HepG2 (cell line): ENCODE measurements around the gene PSEN1. TPM values are rescaled to one million over a fixed set of nuclear protein-coding genes. Genes with fewer than 3 reads are reported as not detected.

Experiments used
- AGO2 ChIP-seq: fragments of 200-400 bp; formaldehyde crosslinking; optimal IDR thresholded peaks from 2 replicates; pipeline ENCODE3; 2017; ENCODE audit warnings: mild to moderate bottlenecking, low read depth, low read length, moderate library complexity
- FOXO1 ChIP-seq: sonication (generic); formaldehyde crosslinking; IDR thresholded peaks from 2 replicates; pipeline ENCODE4 v1.4.0; 2020; ENCODE audit warnings: missing genetic modification reagents
- IKZF1 ChIP-seq: fragments of 450-650 bp; IDR thresholded peaks from 2 replicates; pipeline ENCODE4 v1.7.1; 2016
- NFATC3 ChIP-seq: sonication (generic); formaldehyde crosslinking; IDR thresholded peaks from 2 replicates; pipeline ENCODE4 v1.5.1; 2020; ENCODE audit warnings: mild to moderate bottlenecking, missing genetic modification reagents
- NFKB2 ChIP-seq: sonication (generic); formaldehyde crosslinking; IDR thresholded peaks from 2 replicates; pipeline ENCODE4 v1.4.0; 2020; ENCODE audit warnings: missing genetic modification reagents, borderline replicate concordance
- POLR2A ChIP-seq, 2 experiments: IDR thresholded peaks; 2 replicates each; pipeline ENCODE4 v1.6.1; 2011; ENCODE audit warnings: low read depth in 2 of 2, low read length in 2 of 2, mild to moderate bottlenecking in 1 of 2, moderate library complexity in 1 of 2; ENCODE audit not compliant: insufficient read depth in 1 of 2
- ZBTB49 ChIP-seq: sonication (generic); formaldehyde crosslinking; IDR thresholded peaks from 2 replicates; pipeline ENCODE4 v1.4.0; 2020; ENCODE audit warnings: missing genetic modification reagents, borderline replicate concordance
- ZFAT ChIP-seq: sonication (generic); formaldehyde crosslinking; conservative IDR thresholded peaks from 2 replicates; pipeline ENCODE4 v1.8.1; 2023; ENCODE audit warnings: missing genetic modification reagents, inconsistent platforms
- ZKSCAN1 ChIP-seq: fragments of 150-350 bp; IDR thresholded peaks from 2 replicates; pipeline ENCODE4 v1.6.1; 2014; ENCODE audit warnings: low read length
- ZNF263 ChIP-seq: sonication (generic); formaldehyde crosslinking; IDR thresholded peaks from 2 replicates; pipeline ENCODE4 v1.4.0; 2020; ENCODE audit warnings: missing genetic modification reagents
- polyA plus RNA-seq, 8 experiments: library from polyadenylated mRNA; depleted of rRNA in 3 of 8; stranded (reverse) in 7 of 8; unstranded in 1 of 8; fragments of >200 nt; fragmentation: Illumina TruSeq in 4 of 8; extraction: Trizol in 4 of 8; gene quantifications; 2 replicates each; pipeline versions ENCODE4 v1.2.1 to v1.2.3, GENCODE V29; 2011 to 2016; ENCODE audit warnings: low read depth in 4 of 8, missing spikeins in 1 of 8, mixed read lengths in 1 of 8; ENCODE audit not compliant: insufficient read depth in 1 of 8
- small RNA-seq, 3 experiments: library from RNA; depleted of rRNA; stranded (forward); fragments of <200 nt; gene quantifications; one replicate each; pipeline ENCODE3, GENCODE V24; 2012; ENCODE audit warnings: low read depth in 2 of 3, low replicate concordance in 1 of 3; ENCODE audit not compliant: insufficient read length in 3 of 3, insufficient read depth in 2 of 3
- total RNA-seq, 5 experiments: library from RNA; depleted of rRNA; stranded (reverse); fragments of >200 nt; fragmentation: Illumina TruSeq; extraction: Trizol; gene quantifications; 2 replicates each; pipeline ENCODE4 v1.2.3, GENCODE V29; 2016; ENCODE audit warnings: low read depth in 1 of 5
- TF ChIP-seq, protein P1 (sequence below): sonication (generic); formaldehyde crosslinking; IDR thresholded peaks from 2 replicates; pipeline ENCODE4 v1.8.1; 2022; ENCODE audit warnings: mild to moderate bottlenecking, missing genetic modification reagents

The PSEN1 gene
- total and polyA plus RNA-seq, 2 of the 13 experiments (the other 11 are each of a cell fraction or from before 2014, with no cell fraction given): 12.5 to 26.6 TPM

DNA sequence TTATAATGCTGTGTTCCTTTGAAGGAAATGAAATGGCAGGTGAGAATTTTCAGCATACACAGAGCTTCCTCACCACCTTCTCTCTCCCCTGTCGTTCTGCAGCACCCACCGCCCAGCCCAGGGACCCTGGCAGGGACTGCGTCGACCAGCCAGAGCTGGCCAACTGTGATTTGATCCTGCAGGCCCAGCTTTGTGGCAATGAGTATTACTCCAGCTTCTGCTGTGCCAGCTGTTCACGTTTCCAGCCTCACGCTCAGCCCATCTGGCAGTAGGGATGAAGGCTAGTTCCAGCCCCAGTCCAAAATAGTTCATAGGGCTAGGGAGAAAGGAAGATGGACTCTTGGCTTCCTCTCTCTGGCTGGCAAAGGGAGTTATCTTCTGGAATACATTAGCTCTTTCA lies 136.1 kb downstream of the PSEN1 start (continued):
- TF ChIP-seq ZBTB49 (CRISPR knock-in tag) (no peak), ZKSCAN1 (no peak), NFKB2 (CRISPR knock-in tag) (no peak), POLR2A (IDR thresholded peaks at IDR 0.05; ENCODE audit: insufficient read depth in 1 of 2, low read depth in 2 of 2, low read length in 2 of 2) (no peak), FOXO1 (no peak), IKZF1 (no peak), ZFAT (CRISPR knock-in tag) (no peak), NFATC3 (no peak), ZNF263 (CRISPR knock-in tag) (no peak), AGO2 (no peak)
- TF ChIP-seq, protein P1, sequence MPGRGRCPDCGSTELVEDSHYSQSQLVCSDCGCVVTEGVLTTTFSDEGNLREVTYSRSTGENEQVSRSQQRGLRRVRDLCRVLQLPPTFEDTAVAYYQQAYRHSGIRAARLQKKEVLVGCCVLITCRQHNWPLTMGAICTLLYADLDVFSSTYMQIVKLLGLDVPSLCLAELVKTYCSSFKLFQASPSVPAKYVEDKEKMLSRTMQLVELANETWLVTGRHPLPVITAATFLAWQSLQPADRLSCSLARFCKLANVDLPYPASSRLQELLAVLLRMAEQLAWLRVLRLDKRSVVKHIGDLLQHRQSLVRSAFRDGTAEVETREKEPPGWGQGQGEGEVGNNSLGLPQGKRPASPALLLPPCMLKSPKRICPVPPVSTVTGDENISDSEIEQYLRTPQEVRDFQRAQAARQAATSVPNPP (CRISPR knock-in tag): no peak

Small RNAs within 50 kb of the gene (small RNA-seq; reads per million reads assigned to genes)
- gene AC004858.1 (0 reads per million in 3 experiments), gene RNU6-419P (0 reads per million in 3 experiments)

Other genes starting within 250 kb of the PSEN1 start
- gene DPF3, start 242.4 kb upstream of the PSEN1 start, total RNA-seq (2016; rRNA removed; fragmentation: Illumina TruSeq; extraction: Trizol): 0.60 TPM in 2 replicates
- gene DPF3, start 242.4 kb upstream of the PSEN1 start, polyA plus RNA-seq (2011; rRNA removed): 0.09 and 0.14 TPM in 2 replicates
- 17.3 and 18.8 TPM in 2 replicates for gene DCAF4, start 210.0 kb upstream of the PSEN1 start, total RNA-seq (2016; rRNA removed; fragmentation: Illumina TruSeq; extraction: Trizol)
- 21.1 and 25.6 TPM in 2 replicates for gene DCAF4, start 210.0 kb upstream of the PSEN1 start, polyA plus RNA-seq (2011; rRNA removed)
- gene ZFYVE1, start 109.4 kb upstream of the PSEN1 start, total RNA-seq (2016; rRNA removed; fragmentation: Illumina TruSeq; extraction: Trizol): 2.6 and 2.8 TPM in 2 replicates
- 5.3 and 6.9 TPM in 2 replicates for gene ZFYVE1, start 109.4 kb upstream of the PSEN1 start, polyA plus RNA-seq (2011; rRNA removed)
- 52.0 and 65.9 TPM in 2 replicates for gene RBM25, start 78.0 kb upstream of the PSEN1 start, total RNA-seq (2016; rRNA removed; fragmentation: Illumina TruSeq; extraction: Trizol)
- gene RBM25, start 78.0 kb upstream of the PSEN1 start, polyA plus RNA-seq (2011; rRNA removed): 34.1 and 39.4 TPM in 2 replicates
- not detected in 2 replicates for gene PAPLN, start 101.0 kb downstream of the PSEN1 start, total RNA-seq (2016; rRNA removed; fragmentation: Illumina TruSeq; extraction: Trizol)
- not detected in 2 replicates for gene PAPLN, start 101.0 kb downstream of the PSEN1 start, polyA plus RNA-seq (2011; rRNA removed)